Nephron progenitor cell (in vitro differentiated cells): ENCODE results near the gene ARID3B.

Experiments
- DNase-seq: peaks from one replicate; pipeline ENCODE4 v3.0.0; 2021
- H3K27ac Mint-ChIP-seq: 2 replicates; pipeline ENCODE4 v1.8.0; 2021; ENCODE audit warnings: mild to moderate bottlenecking, moderate library complexity, mixed read lengths
- H3K27me3 Mint-ChIP-seq: 2 replicates; pipeline ENCODE4 v1.8.0; 2021; ENCODE audit warnings: mild to moderate bottlenecking, low read depth, mixed read lengths; ENCODE audit not compliant: poor library complexity
- H3K36me3 Mint-ChIP-seq: 2 replicates; pipeline ENCODE4 v1.8.0; 2021; ENCODE audit warnings: low read depth, mixed read lengths
- H3K4me1 Mint-ChIP-seq: 2 replicates; pipeline ENCODE4 v1.8.0; 2021; ENCODE audit warnings: mixed read lengths
- H3K4me3 Mint-ChIP-seq: 2 replicates; pipeline ENCODE4 v1.8.0; 2021; ENCODE audit warnings: mild to moderate bottlenecking, moderate library complexity, mixed read lengths
- H3K9me3 Mint-ChIP-seq: 2 replicates; pipeline ENCODE4 v1.8.0; 2021; ENCODE audit warnings: mild to moderate bottlenecking, moderate library complexity, mixed read lengths
- CTCF ChIP-seq: fragments of 200-600 bp; sonication (generic); IDR thresholded peaks from 2 replicates; pipeline ENCODE4 v1.5.0; 2021; ENCODE audit warnings: antibody characterized with exemption

Gene ARID3B

GRCh38 chr15:74605795-74606150 is 64.8 kb downstream of the ARID3B start:
- no peak overlapping the region for H3K4me3 Mint-ChIP-seq
- no peak for TF ChIP-seq CTCF
- no peak for DNase-seq
- H3K4me1 Mint-ChIP-seq: peaks cover 28% of the 10 kb centered on the region
- H3K27ac Mint-ChIP-seq: no peak overlapping the region
- H3K9me3 Mint-ChIP-seq: no peaks in the 10 kb centered on the region
- H3K36me3 Mint-ChIP-seq: no peaks in the 10 kb centered on the region
- H3K27me3 Mint-ChIP-seq: peaks cover 4% of the 10 kb centered on the region

GRCh38 chr15:74608786-74609185 is 67.8 kb downstream of the ARID3B start:
- DNase-seq: no peak
- Mint-ChIP-seq H3K27ac (peak overlapping the region; percentile 79), H3K36me3 (no peaks in the 10 kb centered on the region), H3K4me3 (no peak overlapping the region), H3K9me3 (no peaks in the 10 kb centered on the region), H3K4me1 (peaks cover 32% of the 10 kb centered on the region), H3K27me3 (peaks cover 4% of the 10 kb centered on the region)
- no peak for TF ChIP-seq CTCF

GRCh38 chr15:74609938-74610301 is 68.9 kb downstream of the ARID3B start:
- Mint-ChIP-seq H3K27ac (no peak overlapping the region), H3K4me3 (no peak overlapping the region), H3K36me3 (no peaks in the 10 kb centered on the region), H3K4me1 (peaks cover 36% of the 10 kb centered on the region), H3K9me3 (no peaks in the 10 kb centered on the region), H3K27me3 (peaks cover 4% of the 10 kb centered on the region)
- TF ChIP-seq CTCF: no peak
- no peak for DNase-seq

DNA sequence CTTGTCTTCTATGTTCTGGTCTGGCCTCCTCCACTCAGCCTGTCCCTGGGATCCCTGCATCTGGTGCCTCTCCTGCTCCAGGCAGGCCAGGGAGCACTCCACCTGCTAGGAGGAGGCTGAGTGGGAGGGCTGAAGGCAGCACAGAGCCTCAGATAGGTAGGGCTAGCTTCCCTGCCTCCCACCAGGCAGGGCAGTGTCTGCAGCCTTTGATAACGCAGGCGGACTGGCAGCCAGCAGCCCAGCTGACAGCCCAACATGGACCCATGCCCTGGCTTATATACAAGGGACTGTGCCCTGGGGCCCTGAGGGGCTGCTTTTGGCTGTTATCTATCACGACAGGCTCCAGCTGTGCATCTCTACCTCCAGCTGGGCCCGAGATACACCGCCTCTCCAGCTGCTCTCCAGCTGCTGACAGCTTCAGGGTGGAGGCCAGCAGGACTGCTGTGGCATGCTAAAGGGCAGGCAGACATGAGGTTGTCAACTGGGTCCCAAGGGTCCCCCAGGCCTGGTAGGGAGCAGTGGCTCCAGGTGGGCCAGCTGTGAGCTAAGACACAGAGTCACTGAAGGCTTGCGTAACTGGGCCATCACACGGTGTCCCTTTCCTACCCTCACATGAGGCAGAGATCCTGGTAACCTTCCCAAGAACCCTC is 69.4 kb downstream of the ARID3B start:
- H3K27ac Mint-ChIP-seq: no peak overlapping the region
- no peak overlapping the region for H3K4me3 Mint-ChIP-seq
- DNase-seq: no peak

DNA sequence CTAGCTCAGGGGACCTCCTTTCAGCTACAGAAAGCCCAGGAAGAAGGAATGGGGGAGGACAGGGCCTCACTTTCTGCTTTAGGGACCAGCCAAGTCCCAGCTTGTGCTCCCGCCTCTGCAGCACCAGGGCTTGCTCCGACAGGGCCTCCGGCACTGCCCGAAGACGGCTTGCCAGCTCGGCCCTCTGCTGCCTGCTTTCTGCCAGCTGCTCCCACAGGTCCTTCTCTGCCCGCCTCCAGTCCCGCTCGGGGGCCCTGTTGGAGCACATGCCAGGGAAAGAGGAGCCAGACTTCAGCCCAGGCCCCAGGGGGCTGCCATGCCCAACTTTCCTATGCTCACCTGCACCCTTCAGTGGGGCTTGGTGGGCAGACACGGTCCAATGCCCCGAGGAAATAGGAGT is 70.3 kb downstream of the ARID3B start:
- no peak for TF ChIP-seq CTCF
- Mint-ChIP-seq H3K27me3 (no peaks in the 10 kb centered on the region), H3K27ac (no peak overlapping the region), H3K9me3 (no peaks in the 10 kb centered on the region), H3K4me3 (no peak overlapping the region), H3K4me1 (peaks cover 37% of the 10 kb centered on the region), H3K36me3 (no peaks in the 10 kb centered on the region)
- DNase-seq: no peak

More for the DNA sequence above, 69.4 kb downstream of the ARID3B start:
- H3K27me3 Mint-ChIP-seq: peaks cover 4% of the 10 kb centered on the region
- H3K9me3 Mint-ChIP-seq: no peaks in the 10 kb centered on the region
- no peak for TF ChIP-seq CTCF
- H3K36me3 Mint-ChIP-seq: no peaks in the 10 kb centered on the region
- H3K4me1 Mint-ChIP-seq: peaks cover 36% of the 10 kb centered on the region

DNA sequence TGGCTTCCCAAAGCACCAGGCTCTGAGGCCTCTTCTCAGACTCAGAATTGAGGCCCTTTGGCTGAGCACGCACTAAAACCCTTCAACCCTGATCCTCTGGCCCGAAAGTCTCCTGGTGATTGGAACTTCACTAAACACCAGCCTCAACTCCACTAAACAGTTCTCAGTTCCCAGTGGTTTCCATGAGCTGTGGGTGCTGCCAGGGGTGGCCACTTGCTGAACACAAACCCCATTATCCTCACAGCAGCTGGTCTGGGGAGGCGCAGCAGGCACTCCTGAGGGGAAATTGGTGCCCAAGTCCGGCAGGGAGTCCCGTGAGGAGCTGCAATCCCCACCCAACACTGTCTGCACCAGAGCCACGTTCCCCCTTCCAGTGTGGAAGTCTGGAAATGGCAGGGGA is 70.8 kb downstream of the ARID3B start:
- TF ChIP-seq CTCF: no peak
- DNase-seq: no peak
- H3K4me3 Mint-ChIP-seq: no peak overlapping the region
- H3K4me1 Mint-ChIP-seq: peaks cover 42% of the 10 kb centered on the region
- no peaks in the 10 kb centered on the region for H3K27me3 Mint-ChIP-seq
- no peaks in the 10 kb centered on the region for H3K9me3 Mint-ChIP-seq
- H3K27ac Mint-ChIP-seq: no peak overlapping the region
- no peaks in the 10 kb centered on the region for H3K36me3 Mint-ChIP-seq
